NCI-H2107 treated with DMSO at 0.1 percent for 48 hours (cell line): ENCODE data around the gene ZDHHC17.
"Not testable (repeated sequence)": the region's sequence is repeated elsewhere in the genome, so short reads cannot be mapped to it uniquely, and the experiment has no call there.

Source experiments
- DNase-seq: peaks from one replicate; lab custom pipeline; 2025; ENCODE audit not compliant: unreplicated experiment; lab: John Stamatoyannopoulos, UW

Gene ZDHHC17, protein sequence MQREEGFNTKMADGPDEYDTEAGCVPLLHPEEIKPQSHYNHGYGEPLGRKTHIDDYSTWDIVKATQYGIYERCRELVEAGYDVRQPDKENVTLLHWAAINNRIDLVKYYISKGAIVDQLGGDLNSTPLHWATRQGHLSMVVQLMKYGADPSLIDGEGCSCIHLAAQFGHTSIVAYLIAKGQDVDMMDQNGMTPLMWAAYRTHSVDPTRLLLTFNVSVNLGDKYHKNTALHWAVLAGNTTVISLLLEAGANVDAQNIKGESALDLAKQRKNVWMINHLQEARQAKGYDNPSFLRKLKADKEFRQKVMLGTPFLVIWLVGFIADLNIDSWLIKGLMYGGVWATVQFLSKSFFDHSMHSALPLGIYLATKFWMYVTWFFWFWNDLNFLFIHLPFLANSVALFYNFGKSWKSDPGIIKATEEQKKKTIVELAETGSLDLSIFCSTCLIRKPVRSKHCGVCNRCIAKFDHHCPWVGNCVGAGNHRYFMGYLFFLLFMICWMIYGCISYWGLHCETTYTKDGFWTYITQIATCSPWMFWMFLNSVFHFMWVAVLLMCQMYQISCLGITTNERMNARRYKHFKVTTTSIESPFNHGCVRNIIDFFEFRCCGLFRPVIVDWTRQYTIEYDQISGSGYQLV

DNA sequence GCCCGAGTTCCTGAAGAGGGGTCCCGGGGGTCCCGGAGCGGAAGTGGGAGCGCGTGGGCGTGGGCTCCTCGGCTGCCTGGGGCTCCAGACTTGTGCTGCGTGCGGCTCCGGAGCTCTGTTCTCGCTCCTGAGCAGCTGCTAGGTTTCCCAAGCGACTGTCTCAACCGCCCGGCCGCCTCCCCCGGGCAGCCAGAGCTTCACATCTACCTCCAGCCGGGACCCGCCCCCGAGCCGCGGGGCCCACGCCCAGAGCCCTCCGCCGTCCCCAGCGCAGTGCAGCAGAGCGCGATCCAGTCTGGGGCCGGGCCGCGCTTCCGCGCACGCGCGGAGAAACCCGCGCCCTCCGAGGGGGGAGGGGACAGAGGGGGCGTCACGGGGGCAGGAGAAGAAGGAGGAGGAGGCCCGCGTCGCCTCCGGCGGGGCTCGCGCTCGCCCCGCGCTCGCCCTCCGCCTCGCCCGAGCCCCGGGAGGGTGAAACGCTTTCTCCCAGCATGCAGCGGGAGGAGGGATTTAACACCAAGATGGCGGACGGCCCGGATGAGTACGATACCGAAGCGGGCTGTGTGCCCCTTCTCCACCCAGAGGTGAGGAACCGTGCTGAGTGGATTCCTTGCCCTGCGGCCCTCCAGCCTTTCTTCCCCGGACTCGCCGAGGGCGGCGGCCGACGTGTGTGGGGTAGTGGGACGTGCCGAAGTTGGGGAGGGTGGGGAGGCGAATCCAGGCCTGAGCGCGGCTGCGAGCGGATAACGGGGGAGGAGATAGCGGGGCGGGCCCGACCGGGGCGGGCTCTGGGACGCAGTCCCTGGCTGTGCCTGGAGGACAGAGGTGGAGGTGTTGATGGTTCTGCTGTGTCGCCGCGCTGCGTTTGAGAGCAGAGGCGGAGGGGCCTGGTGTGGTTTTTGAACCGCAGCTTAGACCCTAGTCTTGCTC is at the start of gene ZDHHC17:
Gene ZDHHC17 (plus strand): TSS at position 370 of the 930 bp plus-strand sequence. CDS start 122 bp downstream, at position 492.
- peak; percentile 68 for DNase-seq

DNA sequence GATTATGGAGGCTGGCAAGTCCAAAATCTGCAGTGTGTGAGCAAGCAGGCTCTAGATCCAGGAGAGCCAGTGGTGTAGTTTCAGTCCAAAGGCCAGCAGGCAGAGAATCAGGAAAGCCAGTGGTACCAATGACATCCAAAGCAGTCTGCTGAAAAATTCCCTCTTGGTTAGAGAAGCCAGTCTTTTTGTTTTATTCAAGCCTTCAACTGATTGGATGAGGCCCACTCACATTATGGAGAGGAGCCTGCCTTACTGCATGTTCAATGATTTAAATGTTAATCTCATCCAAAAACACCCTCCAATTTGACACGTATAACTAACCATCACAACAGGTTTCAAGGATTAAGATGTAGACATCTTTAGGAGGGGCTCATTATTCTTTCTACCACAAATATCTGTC is 49.5 kb upstream of the ZDHHC17 start:
- DNase-seq = no peak

DNA sequence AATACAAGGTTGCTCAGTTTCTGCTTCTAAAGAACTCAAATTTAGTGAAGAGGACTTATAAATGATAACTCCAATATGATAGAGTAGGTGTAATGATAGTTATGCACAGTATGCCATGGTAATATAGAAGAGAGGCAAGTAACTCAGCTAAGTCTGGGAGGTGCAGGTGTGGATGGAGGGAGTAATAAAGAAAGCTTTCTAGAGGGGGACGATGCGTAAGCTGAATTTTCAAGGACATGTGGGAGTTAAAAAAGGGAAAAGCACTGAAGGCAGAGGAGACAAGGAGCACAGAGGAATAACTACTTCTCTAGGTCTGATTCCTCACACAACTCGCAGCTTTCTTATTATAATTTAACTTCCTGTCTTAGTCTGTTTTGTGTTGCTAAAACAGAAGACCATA is 49.1 kb upstream of the ZDHHC17 start:
- DNase-seq = no peak

DNA sequence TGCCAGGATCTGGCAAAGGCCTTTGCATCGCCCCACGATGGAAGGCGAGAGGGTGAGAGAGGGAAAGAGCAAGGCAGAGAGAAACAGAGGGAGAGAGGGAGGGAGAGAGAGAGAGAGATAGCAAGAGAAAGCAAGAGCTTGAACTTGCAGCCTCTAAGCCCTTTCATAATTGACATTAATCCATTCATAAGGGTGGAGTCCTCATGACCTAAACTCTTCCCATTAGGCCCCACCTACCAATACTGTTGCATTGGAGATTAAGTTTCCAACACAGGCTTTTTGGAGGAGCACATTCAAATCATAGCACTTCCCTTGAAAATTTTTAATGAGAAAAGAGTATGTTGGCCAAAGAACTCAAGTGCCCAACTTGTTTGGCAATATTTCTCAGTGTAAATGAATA is 48.6 kb upstream of the ZDHHC17 start:
- DNase-seq = no peak

DNA sequence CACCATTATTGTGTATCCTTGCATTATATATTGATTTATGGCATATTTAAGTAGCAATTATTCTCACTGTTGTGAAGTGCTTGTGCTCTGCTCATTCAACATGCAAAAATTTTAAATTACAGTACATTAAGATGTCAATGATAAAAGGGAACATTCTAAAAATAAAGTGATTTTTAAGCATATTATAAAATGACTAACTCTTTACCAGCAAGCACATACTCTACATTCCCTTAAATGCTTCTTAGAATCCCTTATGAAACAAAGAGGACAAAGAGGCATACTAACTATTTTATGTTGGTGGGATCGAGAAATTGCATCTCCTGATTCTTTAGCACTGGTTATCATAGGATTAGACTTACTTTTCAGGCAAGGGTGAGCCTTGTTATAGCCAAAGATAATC is 46.6 kb upstream of the ZDHHC17 start:
- DNase-seq = no peak

DNA sequence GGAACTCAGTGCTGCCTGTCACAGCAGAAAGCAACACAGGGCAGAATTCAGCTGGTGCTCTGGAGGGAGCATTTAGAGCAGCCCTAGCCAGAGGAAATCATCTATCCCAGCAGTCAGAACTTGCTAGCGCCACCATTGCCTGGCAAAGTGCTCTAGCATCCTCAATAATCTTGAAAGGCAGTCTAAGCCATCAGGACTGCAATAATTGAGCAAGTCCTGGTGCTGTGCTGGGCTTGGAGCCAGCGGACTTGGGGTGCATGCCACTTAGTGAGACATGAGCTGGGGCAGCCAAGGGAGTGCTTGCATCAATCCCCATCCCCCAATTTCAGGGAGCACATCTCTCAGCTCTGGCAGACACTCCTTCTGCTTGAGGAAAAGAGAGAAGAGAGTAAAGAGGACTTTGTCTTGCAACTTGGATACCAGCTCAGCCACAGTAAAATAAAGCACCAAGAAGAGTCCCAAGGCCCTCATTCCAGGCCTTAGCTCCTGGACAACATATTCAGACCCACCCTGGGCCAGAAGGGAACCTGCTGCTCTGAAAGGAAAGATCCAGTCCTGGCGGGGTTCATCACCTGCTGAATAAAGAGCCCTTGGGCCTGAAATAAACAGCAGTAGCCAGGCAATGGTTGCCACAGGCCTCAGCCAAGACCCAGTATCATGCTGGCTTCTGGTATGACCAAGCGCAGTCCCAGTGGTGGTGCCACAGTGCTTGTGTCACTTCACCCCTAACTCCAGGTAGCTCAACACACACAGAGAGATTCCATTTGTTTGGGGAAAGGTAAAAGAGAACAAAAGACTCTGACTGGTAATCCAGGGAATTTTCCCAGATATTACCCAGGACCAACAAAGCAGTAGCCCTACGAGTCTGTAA is 44.5 kb upstream of the ZDHHC17 start:
- DNase-seq = no peak

DNA sequence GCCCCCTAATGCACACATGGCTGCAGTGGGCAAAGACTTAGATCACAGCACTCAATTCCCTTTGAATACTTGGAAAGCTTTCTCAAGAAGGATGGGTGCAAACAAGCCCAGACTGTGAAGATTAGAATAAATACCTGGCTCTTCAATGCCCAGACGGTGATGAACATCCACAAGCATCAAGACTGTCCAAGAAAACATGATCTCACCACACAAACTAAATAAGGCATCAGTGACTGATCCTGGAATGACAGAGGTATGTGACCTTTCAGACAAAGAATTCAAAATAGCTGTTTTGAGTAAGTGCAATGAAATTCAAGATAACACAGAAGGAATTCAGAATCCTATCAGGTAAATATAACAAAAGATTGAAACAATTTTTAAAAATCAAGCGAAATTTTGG is 43.8 kb upstream of the ZDHHC17 start:
- no peak for DNase-seq

DNA sequence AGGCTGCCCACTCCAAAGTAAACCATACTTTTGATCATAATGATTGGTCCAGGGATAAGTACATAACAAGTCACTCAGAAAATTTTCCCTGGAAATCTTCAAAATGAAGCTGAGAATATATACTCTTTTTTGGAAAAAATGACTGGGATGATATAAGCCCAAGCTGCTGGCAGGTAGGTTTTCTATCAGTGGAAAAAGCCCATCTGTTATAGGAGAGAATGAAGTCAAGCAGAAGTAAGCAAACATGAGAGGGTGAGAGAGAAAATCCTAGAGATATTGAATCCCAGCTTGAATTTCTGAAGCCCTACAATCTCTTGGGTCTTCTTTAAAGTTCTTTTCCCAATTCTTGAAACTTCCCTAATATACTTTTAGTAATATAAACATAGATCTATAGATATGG is 37.3 kb upstream of the ZDHHC17 start:
- DNase-seq = no peak

DNA sequence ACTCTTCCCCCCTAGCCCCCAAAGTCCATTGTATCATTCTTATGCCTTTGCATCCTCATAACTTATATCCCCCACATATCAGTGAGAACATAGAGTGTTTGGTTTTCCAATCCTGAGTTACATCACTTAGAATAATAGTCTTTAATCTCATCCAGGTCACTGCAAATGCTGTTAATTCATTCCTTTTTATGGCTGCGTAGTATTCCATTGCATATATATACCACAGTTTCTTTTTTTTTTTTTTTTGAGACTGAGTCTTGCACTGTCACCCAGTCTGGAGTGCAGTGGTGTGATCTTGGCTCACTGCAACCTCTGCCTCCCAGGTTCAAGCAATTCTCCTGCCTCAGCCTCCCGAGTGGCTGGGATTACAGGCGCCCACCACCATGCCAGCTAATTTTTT is 31.7 kb upstream of the ZDHHC17 start:
- DNase-seq = not testable (repeated sequence)

DNA sequence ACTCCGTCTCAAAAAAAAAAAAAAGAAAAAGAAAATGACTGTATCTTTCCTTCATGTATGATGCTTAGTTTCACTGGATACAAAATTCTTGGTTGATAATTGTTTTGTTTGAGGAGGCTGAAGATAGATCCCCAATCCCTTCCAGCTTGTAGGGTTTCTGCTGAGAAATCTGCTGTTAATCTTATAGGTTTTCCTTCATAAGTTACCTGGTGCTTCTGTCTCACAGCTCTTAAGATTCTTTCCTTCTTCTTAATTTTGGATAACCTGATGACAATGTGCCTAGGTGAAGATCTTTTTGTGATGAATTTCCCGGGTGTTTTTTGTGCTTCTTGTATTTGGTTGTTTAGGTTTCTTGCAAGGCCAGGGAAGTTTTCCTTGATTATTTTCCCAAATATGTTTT is 26.2 kb upstream of the ZDHHC17 start:
- DNase-seq = not testable (repeated sequence)

DNA sequence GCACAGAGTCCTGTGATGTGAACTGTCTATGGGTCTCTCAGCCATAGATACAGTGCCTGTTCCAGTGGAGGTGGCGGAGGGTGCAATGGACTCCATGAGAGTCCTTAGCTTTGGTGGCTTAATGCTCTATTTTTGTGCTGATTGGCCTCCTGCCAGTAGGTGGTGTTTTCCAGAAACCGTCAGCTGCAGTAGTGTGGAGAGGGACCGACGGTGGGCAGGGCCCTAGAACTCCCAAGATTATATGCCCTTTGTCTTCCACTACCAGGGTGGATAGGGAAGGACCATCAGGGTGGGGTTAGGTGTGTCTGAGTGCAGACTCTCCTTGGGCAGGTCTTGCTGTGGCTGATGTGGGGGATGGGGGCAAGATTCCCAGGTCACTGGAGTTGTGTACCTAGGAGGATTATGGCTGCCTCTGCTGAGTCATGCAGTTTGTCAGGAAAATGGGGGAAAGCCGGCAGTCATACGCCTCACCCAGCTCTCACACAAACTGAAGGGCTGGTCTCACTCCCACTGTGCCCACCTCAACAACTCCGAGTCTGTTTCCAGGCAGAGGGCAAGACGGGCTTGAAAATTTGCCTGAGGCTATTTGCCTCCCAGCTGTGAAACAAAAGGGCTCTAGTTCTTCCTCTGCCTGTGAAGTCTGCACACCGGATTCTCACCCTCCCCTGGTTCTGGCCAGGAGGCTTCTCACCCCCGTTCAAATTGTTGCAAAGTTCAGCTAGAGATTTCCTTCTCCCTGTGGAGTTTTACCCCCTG is 24.9 kb upstream of the ZDHHC17 start:
- DNase-seq = no peak

DNA sequence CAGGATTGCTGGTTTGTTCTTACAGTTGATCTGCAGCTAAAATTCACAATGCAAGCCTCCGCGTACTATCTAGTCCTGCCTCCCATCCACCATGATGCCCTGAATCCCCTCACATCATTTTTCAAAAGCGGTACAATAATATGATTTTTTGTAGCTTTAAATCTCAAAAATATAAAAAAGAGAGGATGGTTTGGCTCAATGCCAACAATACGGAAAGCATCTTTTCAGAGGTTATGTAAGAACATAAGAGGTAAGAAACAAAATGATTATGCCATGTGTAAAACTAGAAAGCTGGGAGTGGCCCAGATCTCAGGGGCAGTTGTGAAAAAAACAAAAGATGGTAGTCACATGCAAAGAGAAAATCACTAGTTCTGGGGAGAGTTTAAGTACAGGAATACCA is 24.0 kb upstream of the ZDHHC17 start:
- no peak for DNase-seq

DNA sequence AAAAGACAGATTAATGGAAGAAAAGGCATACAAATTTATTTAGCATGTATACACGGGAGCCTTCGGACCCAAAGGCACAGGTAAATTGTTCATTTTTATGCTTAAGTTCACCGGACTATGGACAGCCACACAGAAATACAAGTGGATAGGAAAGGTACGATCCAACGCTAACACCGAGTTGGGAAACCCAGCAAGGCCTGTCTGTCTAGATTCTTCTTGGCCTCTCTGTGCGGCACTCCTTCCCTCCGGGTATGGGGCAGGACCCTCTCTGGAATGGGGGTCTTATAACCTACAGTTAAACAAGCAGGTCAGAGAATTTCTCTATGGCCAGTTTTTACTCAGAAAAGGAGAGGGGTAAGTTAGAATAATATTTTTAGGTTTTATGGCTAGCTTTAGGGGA is 23.4 kb upstream of the ZDHHC17 start:
- no peak for DNase-seq

DNA sequence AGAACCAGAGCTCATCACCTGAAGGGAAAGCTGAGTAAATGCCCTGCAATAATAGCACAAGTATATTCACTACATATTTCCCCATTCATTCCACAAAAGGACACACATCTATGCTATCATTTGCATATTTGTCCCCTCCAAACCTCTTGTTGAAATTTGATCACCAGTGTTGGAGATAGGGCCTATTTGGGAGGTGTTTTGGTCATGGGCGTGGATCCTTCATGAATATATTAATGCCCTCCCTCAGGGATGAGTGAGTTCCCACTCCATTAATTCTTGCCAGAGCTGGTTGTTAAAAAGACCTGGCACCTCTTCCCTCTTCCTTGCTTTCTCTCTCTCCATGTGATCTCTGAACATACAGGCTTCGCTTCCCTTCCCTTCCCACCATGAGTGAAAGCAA is 18.6 kb upstream of the ZDHHC17 start:
- no peak for DNase-seq

DNA sequence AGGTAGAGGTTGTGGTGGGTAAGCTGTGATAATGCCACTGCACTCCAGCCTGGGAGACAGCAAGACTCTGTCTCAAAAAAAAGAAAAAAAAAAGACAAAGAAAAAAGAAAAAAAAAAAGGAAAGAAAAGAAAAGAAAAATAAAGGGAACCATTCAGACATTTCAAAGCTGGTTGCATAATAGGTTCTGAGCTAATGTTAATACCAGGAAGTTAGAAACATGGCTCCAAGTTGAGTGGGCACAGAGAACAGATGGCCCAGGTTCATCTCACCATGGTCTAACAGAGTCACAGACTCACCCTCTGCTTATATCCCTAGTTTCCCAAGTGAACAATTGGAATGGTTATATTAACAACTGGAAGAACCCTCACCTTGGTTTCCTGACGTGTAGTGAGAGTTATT is 17.4 kb upstream of the ZDHHC17 start:
- DNase-seq = no peak

DNA sequence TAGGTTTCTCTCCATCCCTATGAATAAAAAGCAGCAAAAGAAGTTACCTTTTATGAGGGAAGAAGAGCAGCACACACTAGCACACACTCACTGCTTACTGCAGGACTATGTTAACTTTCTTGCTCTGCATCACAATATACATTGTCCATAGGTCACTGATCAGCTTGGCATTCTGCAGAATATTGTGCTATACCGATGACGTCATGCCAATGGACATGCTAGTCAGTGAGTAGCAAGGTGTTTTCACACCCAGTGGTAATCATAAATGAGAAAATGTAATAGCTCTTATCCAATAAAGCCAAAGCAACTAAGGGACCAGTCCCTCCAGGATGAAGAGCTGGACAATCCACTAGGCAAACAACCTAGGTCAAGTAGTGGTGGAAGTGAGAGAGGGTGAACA is 16.7 kb upstream of the ZDHHC17 start:
- no peak for DNase-seq

DNA sequence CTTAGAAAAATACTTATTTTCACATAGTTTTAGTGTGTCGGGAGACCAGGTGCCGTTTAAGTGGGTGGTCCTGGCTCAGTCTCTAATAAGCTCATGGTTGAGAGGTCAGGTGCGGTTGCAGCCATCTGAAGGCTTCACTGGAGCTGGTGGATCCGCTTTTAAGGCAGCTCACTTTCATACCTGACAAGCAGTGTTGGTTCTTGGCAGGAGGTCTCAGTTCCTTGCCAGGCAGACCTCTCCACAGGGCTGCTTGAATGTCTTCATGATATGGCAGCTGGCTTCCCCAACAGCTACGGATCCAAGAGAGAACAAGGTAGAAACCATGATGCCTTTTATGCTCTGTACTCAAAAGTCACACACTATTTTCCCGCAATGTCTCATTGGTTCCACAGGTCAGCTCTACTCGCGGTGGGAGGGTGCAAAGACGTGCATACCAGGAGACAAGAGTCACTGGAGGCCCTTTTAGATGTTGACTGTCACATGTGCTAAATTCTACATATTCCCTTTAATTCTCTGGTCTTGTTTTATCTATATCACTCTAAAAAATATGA is 8.0 kb upstream of the ZDHHC17 start:
- no peak for DNase-seq

DNA sequence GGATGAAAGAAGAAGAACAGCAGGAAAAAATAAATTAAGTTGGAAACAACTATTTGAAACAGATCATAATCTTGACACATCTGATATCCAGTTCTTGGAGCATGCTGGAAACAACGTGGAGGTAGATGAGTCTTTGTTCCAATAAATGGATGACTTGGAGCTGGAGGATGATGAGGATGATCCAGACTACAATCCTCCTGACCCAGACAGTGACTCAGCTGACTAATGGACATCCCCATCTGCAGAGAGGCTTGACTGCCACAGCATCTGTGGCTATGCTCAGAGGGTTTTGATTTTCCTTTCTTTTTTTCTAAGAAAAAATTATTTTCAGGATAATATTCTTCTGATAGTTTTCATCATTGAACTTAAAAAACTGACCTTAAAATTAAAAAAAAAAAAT is 6.2 kb upstream of the ZDHHC17 start:
- DNase-seq = no peak

DNA sequence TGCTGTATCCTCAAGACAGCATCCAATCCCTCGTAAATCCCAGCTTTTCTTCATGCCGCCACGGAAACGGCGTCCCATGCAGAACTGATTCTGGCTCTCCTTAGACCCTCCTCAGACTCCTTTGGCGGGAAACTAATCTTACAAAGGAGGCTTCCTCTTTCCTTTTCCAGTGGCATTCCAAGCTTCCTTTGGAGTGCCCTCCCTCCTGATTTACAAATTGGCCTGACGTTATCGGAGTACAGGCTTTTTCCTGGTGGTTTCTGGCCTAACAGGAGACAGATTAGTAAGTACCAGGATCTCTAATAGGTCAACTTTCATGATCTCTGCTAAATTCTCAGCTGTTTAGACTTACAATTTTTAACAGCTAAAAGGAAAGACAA is 1.3 kb upstream of the ZDHHC17 start:
- DNase-seq = no peak

DNA sequence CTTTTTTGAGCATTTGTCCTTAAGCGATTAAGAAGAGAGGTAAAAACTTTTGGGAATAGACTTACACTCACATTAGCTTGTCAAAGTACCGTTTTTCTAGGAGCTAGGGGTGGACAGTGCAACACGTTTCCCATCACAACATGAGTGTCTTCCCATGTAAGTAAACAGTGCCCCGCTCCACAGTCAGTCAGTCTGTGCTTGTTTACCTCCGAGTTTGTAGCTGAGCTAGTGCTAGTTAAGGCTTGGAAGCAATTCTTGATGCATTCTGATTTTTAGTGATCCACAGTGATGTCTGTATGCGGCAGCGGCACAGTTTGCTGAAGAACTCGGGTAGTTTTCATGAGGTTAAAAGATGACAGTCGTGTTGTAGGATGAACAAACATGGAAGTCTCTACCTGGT is 941 bp downstream of the ZDHHC17 start:
- DNase-seq = no peak
